IPS DF 4.7 (cell line): ENCODE measurements around the gene ANKHD1.
A peak's percentile ranks its signal among the peaks of the same experiment; 100 is the strongest.

Experiments
- DNase-seq: peaks from one replicate; pipeline ENCODE4 v3.0.0-alpha.2; 2013; ENCODE audit warnings: low spot score; ENCODE audit errors: extremely low read depth

ANKHD1 gene

GRCh38 chr5:140401362-140402257 is at the start of gene ANKHD1:
TSS of gene ANKHD1 (plus strand) at chr5:140401833. CDS start at chr5:140401968, 135 bp downstream.
- peak; percentile 100 for DNase-seq

- DNase-seq, result no peak
Measured at GRCh38 chr5:140355546-140355945, 46.1 kb upstream of the ANKHD1 start.

GRCh38 chr5:140356853-140357725 is 44.5 kb upstream of the ANKHD1 start:
- DNase-seq, result no peak

- DNase-seq, result no peak
Measured at GRCh38 chr5:140357726-140358093, 43.9 kb upstream of the ANKHD1 start.

- no peak for DNase-seq
Measured at GRCh38 chr5:140358738-140359310, 42.8 kb upstream of the ANKHD1 start.

- no peak for DNase-seq
Measured at GRCh38 chr5:140360101-140360500, 41.5 kb upstream of the ANKHD1 start, which contains the start of gene SLC4A9. TSS of gene SLC4A9 (plus strand) at chr5:140360194. CDS start at chr5:140360237, 43 bp downstream.

- no peak for DNase-seq
Measured at GRCh38 chr5:140360681-140361479, 40.8 kb upstream of the ANKHD1 start.

GRCh38 chr5:140361901-140362300 is 39.7 kb upstream of the ANKHD1 start:
- no peak for DNase-seq

GRCh38 chr5:140362311-140362710 is 39.3 kb upstream of the ANKHD1 start:
- DNase-seq, result no peak

- no peak for DNase-seq
Measured at GRCh38 chr5:140362875-140363630, 38.6 kb upstream of the ANKHD1 start.

GRCh38 chr5:140363631-140364471 is 37.8 kb upstream of the ANKHD1 start:
- DNase-seq, result no peak

- no peak for DNase-seq
Measured at GRCh38 chr5:140364472-140364765, 37.2 kb upstream of the ANKHD1 start.

- no peak for DNase-seq
Measured at GRCh38 chr5:140365282-140365681, 36.4 kb upstream of the ANKHD1 start.

- no peak for DNase-seq
Measured at GRCh38 chr5:140365941-140366340, 35.7 kb upstream of the ANKHD1 start.

GRCh38 chr5:140366589-140367255 is 34.9 kb upstream of the ANKHD1 start:
- no peak for DNase-seq

GRCh38 chr5:140367256-140368013 is 34.2 kb upstream of the ANKHD1 start:
- DNase-seq, result no peak

- DNase-seq, result no peak
Measured at GRCh38 chr5:140371356-140372151, 30.1 kb upstream of the ANKHD1 start.
